SH-SY5Y (cell line): Measurements from ENCODE around the gene DOCK9.

Experiments
- GATA2 ChIP-seq: IDR thresholded peaks from 2 replicates; pipeline ENCODE4 v1.6.1; 2011; ENCODE audit warnings: mild to moderate bottlenecking, low read depth, low read length
- GATA3 ChIP-seq: IDR thresholded peaks from 2 replicates; pipeline ENCODE4 v1.6.1; 2011; ENCODE audit warnings: low read depth, mild to moderate bottlenecking, low read length, moderate library complexity

DOCK9 gene

DNA sequence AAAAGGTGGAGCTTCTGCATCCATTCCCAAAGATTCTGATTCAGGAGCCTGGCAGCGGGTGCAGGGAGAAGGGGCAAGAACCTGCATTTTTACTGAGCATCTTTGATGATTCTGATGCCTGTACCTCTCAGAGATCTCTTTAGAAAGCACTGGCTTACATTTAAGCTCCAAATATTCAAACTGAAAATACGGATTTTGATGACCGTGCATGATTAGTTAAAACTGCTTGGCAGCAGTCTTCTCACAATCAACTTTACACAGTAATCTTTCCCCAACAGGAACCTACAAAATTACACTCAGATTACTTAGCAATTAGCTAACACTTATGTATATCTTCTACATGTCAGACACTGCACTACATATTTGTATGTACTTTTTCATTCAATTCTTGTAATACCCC is 108.9 kb downstream of the DOCK9 start:
- TF ChIP-seq GATA2: no peak
- TF ChIP-seq GATA3: no peak

DNA sequence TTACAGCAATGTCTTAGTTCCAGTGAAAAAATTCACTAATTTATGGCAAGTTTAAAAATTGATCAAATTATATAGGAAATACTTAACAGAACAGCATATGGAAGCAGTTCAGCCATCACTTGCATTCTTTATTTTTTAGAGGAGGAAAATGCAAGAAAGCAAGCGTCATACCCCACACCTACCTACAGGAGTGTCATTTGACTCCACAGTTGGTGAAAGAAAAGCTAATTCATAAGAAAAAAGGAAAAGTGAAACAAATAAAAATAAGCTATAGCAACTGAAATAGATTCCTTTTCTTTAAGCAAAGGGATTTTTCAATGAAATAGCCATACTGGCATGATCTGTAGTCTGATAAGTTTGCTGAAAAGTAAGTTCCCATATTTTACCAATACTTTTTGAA is 111.0 kb downstream of the DOCK9 start:
- TF ChIP-seq GATA2: no peak
- no peak for TF ChIP-seq GATA3

DNA sequence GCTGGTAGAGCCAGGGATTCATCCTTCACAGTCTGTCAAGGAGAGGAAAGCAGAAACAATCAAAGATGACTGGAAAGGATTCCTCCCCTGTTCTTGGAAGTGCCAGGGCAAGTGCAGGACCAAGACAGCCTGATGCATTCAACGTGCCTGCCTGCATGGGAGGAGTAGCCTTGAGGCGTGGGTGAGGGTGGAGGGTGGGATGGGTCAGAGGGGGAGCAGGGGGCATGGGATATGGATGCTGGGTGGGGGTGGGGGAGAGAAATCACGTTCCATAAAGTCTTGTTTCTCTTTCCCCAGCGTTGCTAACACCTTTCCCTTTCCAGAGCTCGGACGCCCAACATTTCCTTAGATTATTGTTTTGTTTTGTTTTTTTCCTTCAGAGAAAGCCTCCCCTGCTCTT is 117.4 kb downstream of the DOCK9 start:
- TF ChIP-seq GATA2 (no peak), GATA3 (no peak)

- TF ChIP-seq GATA3: no peak
- TF ChIP-seq GATA2: no peak
Measured at GRCh38 chr13:98858191-98858590, 119.7 kb downstream of the DOCK9 start.

GRCh38 chr13:98856983-98857382 is 120.9 kb downstream of the DOCK9 start:
- TF ChIP-seq GATA2 (peak; percentile 85), GATA3 (0 out of 2 replicates have a peak, but pooled peaks have one; percentile 34)

DNA sequence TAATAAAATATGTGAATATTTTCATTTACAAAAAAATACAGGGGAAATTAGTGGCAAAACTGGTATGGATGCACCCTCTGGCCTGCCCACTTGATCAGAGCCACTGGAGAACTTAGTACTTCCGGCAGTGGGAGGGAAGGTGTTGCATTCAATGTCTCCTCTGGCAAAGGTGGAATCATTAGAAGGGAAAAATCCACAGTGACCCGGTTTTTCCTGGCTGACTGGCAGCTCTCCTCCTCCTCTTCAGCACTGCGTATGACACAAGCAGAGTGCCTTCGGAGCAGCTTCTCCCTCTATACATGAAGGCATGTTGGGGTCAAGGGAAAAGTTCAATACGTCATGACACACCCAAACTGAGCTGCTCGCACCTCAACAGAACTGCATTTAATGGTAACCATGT is 123.4 kb downstream of the DOCK9 start:
- TF ChIP-seq GATA2 (no peak), GATA3 (no peak)

DNA sequence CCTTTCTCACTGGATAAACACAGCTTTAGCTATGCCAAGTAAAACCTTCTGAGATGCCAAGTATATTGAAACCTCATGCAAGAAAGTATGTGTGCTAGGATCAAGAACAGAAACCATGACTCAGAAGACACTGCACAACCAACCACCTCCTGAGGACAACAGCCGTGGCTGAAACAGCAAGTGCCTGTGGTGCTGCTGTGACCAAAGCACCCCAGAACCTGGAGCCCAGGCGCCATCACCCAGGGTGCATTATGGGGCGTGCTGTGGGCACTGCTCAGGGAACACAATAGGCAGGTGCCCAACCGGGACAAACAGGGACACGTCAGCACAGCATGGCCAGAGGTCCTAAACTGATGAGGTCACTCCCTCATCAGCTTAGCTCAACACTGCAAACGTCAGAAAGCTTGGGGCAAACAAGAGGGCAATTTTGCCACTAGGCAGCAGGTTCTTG is 124.1 kb downstream of the DOCK9 start:
- TF ChIP-seq GATA2 (no peak), GATA3 (no peak)

DNA sequence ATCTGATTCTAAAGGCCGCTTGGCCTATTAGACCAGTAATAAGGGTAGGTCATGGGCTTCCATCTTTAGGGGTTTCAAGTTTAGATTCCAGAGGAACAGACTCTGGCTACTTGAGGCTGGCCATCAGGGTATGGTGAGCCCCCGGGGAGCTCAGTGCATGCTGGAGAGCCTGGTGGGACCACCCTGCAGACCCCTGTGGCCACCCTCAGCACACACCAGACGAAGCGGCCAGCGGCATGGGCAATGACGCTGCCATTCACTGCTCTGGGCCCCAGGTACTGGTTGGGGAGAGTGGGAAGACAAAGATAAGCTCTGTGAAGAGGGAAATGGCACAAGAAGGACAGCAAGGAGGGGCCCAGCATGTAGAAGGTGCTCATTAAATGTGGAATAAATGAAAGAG is 126.6 kb downstream of the DOCK9 start:
- TF ChIP-seq GATA2 (no peak), GATA3 (no peak)

- no peak for TF ChIP-seq GATA2
- no peak for TF ChIP-seq GATA3
Measured at GRCh38 chr13:98848746-98849145, 129.1 kb downstream of the DOCK9 start.

GRCh38 chr13:98847780-98848179 is 130.1 kb downstream of the DOCK9 start:
- TF ChIP-seq GATA3: no peak
- TF ChIP-seq GATA2: no peak

- TF ChIP-seq GATA3 (no peak), GATA2 (no peak)
Measured at GRCh38 chr13:98846986-98847385, 130.9 kb downstream of the DOCK9 start.

DNA sequence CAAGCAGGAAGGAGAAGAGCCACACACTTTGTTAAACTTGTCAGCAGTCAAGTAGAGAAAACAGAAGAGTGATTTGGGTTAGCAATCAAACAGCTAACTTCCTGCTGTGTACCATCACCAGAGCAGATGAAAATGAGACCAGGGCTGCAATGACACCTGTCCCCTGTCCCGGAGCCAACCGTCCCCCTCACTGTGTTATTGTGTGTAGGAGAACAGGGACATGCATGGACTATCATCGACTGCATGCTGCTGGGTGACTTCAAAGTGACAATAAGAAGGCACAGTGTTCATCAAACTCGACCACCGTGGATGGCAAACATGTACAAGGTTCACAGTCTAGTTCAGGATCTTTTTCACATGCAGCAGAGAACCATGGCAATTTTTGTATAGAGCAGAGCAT is 131.3 kb downstream of the DOCK9 start:
- TF ChIP-seq GATA2 (no peak), GATA3 (no peak)

DNA sequence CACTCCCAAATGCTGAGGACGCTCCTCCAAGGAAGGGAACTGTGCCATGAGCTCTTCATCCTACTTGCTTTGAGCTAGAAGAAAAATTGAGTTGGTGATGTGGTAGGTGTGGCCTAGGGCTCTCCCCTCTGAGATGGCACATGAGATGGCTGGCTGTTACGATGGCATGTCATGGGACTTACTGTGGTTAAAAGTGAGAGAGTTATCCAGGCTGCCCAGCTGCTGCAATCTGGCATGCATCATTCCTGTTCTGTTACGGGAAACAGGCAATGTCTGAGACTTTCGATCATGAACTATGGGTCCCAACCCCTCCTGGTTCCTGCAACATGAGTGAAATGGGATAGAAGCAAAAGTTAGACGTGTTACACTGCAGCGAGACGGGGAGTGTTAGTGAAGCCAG is 132.1 kb downstream of the DOCK9 start:
- TF ChIP-seq GATA3 (no peak), GATA2 (no peak)

DNA sequence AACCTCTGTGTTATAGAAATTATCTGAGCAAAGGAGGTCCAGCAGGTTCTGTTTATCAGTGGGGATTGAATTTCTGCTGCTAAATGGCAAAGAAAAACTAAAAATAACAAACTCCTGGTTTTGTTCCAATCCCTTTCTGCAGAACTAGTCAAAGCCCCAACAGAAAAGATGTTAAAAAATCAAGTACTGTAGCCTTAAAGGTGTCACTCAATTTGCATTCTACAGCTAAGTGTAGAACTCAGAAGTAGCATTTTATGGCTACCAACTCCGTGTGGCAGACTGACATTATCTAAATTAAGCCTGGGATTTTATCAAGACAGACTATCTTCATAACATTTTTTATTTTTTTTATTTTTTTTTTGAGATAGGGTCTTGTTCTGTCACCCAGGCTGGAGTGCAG is 133.8 kb downstream of the DOCK9 start:
- TF ChIP-seq GATA2: no peak
- TF ChIP-seq GATA3: no peak

- TF ChIP-seq GATA2 (no peak), GATA3 (no peak)
Measured at GRCh38 chr13:98843482-98843877, 134.4 kb downstream of the DOCK9 start.

DNA sequence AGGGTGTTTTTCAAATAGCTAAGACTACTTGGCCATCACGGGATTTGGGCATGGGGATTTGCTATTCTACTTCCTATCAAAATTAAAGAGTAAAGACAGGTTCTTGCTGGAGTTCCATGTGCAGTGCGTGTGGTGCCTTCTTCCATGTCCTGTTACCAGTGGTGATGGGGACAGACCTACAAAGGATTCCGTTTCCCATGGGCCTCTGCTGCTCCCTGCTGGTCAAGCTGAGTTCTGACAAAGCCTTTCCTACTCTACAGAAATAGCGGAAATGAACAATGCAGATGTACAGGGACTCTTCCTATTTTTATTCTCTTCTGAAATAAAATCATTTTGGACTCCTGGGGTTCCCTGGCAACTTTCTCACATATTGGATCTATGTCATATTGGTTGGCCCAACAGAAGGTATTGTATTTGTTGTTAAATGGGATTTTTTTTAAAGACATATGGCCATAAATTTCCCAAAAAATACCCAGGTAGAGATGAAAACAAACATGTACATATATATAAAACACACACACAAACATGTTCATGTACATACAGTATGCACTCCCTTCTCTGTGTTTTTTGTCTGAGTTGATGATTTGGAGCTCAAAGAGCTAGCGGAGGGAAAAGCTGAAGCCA is 134.9 kb downstream of the DOCK9 start:
- TF ChIP-seq GATA3 (no peak), GATA2 (no peak)

- no peak for TF ChIP-seq GATA2
- TF ChIP-seq GATA3: no peak
Measured at GRCh38 chr13:98842070-98842469, 135.8 kb downstream of the DOCK9 start.
